ENCODE measurements around the gene PRPS1. TPM values are rescaled to one million over a fixed set of nuclear protein-coding genes. Genes with fewer than 3 reads are reported as not detected.
"Not testable (repeated sequence)": the region's sequence is repeated elsewhere in the genome, so short reads cannot be mapped to it uniquely, and the experiment has no call there.

The PRPS1 gene
- total RNA-seq, 1 experiment from 2014 or later = 126 TPM

- Mint-ChIP-seq H3K27ac (no peak overlapping the region), H3K27me3 (ENCODE audit: low read depth) (no peaks in the 10 kb centered on the region), H3K4me3 (no peak overlapping the region), H3K36me3 (no peaks in the 10 kb centered on the region), H3K9me3 (no peaks in the 10 kb centered on the region), H3K4me1 (peaks cover 19% of the 10 kb centered on the region)
- DNase-seq (ENCODE audit: low spot score) (no peak), ATAC-seq (no peak)
- CTCF ChIA-PET = interaction anchor here (1.1 to 2.9 kb wide), 6 partner anchors 10 to 179 kb away, joined by 3 to 28 read pairs (median 4); partner anchors contain the start of genes NCBP2L and TSC22D3
- TF ChIP-seq MXD4 (CRISPR knock-in tag; IDR thresholded peaks at IDR 0.05; ENCODE audit: borderline replicate concordance) (no peak), ETV6 (CRISPR knock-in tag; IDR thresholded peaks at IDR 0.05) (no peak), GRHL2 (CRISPR knock-in tag; IDR thresholded peaks at IDR 0.05; ENCODE audit: insufficient replicate concordance, severe bottlenecking) (no peak), ZNF219 (CRISPR knock-in tag; IDR thresholded peaks at IDR 0.05; ENCODE audit: borderline replicate concordance) (no peak), PRRX2 (CRISPR knock-in tag; IDR thresholded peaks at IDR 0.05) (no peak), NR3C1 (CRISPR knock-in tag; conservative IDR thresholded peaks at IDR 0.05; ENCODE audit: low read depth) (no peak), SMAD3 (CRISPR knock-in tag; IDR thresholded peaks at IDR 0.05; ENCODE audit: borderline replicate concordance) (no peak), NFE2L1 (CRISPR knock-in tag; IDR thresholded peaks at IDR 0.05) (no peak), IRF2 (CRISPR knock-in tag; IDR thresholded peaks at IDR 0.05; ENCODE audit: borderline replicate concordance, low read depth) (no peak), ZNF396 (CRISPR knock-in tag; IDR thresholded peaks at IDR 0.05; ENCODE audit: borderline replicate concordance) (no peak), ZNF138 (CRISPR knock-in tag; conservative IDR thresholded peaks at IDR 0.05) (no peak)
- TF ChIP-seq, protein P1, sequence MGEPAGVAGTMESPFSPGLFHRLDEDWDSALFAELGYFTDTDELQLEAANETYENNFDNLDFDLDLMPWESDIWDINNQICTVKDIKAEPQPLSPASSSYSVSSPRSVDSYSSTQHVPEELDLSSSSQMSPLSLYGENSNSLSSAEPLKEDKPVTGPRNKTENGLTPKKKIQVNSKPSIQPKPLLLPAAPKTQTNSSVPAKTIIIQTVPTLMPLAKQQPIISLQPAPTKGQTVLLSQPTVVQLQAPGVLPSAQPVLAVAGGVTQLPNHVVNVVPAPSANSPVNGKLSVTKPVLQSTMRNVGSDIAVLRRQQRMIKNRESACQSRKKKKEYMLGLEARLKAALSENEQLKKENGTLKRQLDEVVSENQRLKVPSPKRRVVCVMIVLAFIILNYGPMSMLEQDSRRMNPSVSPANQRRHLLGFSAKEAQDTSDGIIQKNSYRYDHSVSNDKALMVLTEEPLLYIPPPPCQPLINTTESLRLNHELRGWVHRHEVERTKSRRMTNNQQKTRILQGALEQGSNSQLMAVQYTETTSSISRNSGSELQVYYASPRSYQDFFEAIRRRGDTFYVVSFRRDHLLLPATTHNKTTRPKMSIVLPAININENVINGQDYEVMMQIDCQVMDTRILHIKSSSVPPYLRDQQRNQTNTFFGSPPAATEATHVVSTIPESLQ (CRISPR knock-in tag; IDR thresholded peaks at IDR 0.05) = no peak
- TF ChIP-seq, protein P2, sequence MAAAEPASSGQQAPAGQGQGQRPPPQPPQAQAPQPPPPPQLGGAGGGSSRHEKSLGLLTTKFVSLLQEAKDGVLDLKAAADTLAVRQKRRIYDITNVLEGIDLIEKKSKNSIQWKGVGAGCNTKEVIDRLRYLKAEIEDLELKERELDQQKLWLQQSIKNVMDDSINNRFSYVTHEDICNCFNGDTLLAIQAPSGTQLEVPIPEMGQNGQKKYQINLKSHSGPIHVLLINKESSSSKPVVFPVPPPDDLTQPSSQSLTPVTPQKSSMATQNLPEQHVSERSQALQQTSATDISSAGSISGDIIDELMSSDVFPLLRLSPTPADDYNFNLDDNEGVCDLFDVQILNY (CRISPR knock-in tag; IDR thresholded peaks at IDR 0.05) = no peak
- TF ChIP-seq, protein P3, sequence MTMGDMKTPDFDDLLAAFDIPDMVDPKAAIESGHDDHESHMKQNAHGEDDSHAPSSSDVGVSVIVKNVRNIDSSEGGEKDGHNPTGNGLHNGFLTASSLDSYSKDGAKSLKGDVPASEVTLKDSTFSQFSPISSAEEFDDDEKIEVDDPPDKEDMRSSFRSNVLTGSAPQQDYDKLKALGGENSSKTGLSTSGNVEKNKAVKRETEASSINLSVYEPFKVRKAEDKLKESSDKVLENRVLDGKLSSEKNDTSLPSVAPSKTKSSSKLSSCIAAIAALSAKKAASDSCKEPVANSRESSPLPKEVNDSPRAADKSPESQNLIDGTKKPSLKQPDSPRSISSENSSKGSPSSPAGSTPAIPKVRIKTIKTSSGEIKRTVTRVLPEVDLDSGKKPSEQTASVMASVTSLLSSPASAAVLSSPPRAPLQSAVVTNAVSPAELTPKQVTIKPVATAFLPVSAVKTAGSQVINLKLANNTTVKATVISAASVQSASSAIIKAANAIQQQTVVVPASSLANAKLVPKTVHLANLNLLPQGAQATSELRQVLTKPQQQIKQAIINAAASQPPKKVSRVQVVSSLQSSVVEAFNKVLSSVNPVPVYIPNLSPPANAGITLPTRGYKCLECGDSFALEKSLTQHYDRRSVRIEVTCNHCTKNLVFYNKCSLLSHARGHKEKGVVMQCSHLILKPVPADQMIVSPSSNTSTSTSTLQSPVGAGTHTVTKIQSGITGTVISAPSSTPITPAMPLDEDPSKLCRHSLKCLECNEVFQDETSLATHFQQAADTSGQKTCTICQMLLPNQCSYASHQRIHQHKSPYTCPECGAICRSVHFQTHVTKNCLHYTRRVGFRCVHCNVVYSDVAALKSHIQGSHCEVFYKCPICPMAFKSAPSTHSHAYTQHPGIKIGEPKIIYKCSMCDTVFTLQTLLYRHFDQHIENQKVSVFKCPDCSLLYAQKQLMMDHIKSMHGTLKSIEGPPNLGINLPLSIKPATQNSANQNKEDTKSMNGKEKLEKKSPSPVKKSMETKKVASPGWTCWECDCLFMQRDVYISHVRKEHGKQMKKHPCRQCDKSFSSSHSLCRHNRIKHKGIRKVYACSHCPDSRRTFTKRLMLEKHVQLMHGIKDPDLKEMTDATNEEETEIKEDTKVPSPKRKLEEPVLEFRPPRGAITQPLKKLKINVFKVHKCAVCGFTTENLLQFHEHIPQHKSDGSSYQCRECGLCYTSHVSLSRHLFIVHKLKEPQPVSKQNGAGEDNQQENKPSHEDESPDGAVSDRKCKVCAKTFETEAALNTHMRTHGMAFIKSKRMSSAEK (CRISPR knock-in tag; IDR thresholded peaks at IDR 0.05; ENCODE audit: borderline replicate concordance) = no peak
- POLR2A ChIA-PET = interaction anchor here (1.9 kb wide), 1 partner anchor 45 kb away, joined by 6 read pairs; no protein-coding TSS in a partner anchor
Measured at GRCh38 chrX:107669885-107670628, 41.7 kb downstream of the PRPS1 start.

- H3K4me3 Mint-ChIP-seq; POLR2A ChIA-PET; H3K27me3 Mint-ChIP-seq (ENCODE audit: low read depth); CTCF ChIA-PET; H3K36me3 Mint-ChIP-seq; ATAC-seq; H3K9me3 Mint-ChIP-seq; H3K27ac Mint-ChIP-seq; DNase-seq (ENCODE audit: low spot score): not testable (repeated sequence)
- peaks cover 28% of the 10 kb centered on the region for H3K4me1 Mint-ChIP-seq
Measured at GRCh38 chrX:107671256-107671655, 42.9 kb downstream of the PRPS1 start.
